Ishikawa (cell line): ENCODE data around the gene COL8A2.

Source experiments
- CEBPB ChIP-seq: IDR thresholded peaks from 2 replicates; pipeline ENCODE4 v1.6.1; 2012
- CREB1 ChIP-seq: IDR thresholded peaks from 2 replicates; pipeline ENCODE4 v1.6.1; 2012; ENCODE audit warnings: low read depth
- EP300 ChIP-seq: IDR thresholded peaks from 2 replicates; pipeline ENCODE4 v1.6.1; 2012; ENCODE audit warnings: borderline replicate concordance
- FOXM1 ChIP-seq: IDR thresholded peaks from 2 replicates; pipeline ENCODE4 v1.6.1; 2012; ENCODE audit warnings: low read depth, borderline replicate concordance
- MAX ChIP-seq: IDR thresholded peaks from 2 replicates; pipeline ENCODE4 v1.6.1; 2012
- RAD21 ChIP-seq: IDR thresholded peaks from 2 replicates; pipeline ENCODE4 v1.6.1; 2012; ENCODE audit warnings: low read depth
- REST ChIP-seq: IDR thresholded peaks from 2 replicates; pipeline ENCODE4 v1.6.1; 2012; ENCODE audit warnings: low read depth, mild to moderate bottlenecking
- TAF1 ChIP-seq: IDR thresholded peaks from 2 replicates; pipeline ENCODE4 v1.6.1; 2012; ENCODE audit warnings: low read depth, mild to moderate bottlenecking
- TCF12 ChIP-seq: IDR thresholded peaks from 2 replicates; pipeline ENCODE4 v1.6.1; 2012; ENCODE audit warnings: low read depth
- TEAD4 ChIP-seq: IDR thresholded peaks from 2 replicates; pipeline ENCODE4 v1.6.1; 2012
- USF1 ChIP-seq: IDR thresholded peaks from 2 replicates; pipeline ENCODE4 v1.6.1; 2012
- YY1 ChIP-seq: IDR thresholded peaks from 2 replicates; pipeline ENCODE4 v1.6.1; 2012; ENCODE audit warnings: low read depth
- ZBTB7A ChIP-seq: IDR thresholded peaks from 2 replicates; pipeline ENCODE4 v1.6.1; 2012; ENCODE audit warnings: low read depth

GRCh38 chr1:36091141-36091540 is 33.9 kb downstream of the COL8A2 start:
- TF ChIP-seq TAF1 (no peak), EP300 (no peak), RAD21 (no peak), YY1 (no peak), USF1 (no peak), TEAD4 (no peak), MAX (no peak), ZBTB7A (no peak), CEBPB (no peak), CREB1 (no peak), FOXM1 (no peak), REST (no peak), TCF12 (no peak)
